ENCODE measurements around the gene TGM2.

DNA sequence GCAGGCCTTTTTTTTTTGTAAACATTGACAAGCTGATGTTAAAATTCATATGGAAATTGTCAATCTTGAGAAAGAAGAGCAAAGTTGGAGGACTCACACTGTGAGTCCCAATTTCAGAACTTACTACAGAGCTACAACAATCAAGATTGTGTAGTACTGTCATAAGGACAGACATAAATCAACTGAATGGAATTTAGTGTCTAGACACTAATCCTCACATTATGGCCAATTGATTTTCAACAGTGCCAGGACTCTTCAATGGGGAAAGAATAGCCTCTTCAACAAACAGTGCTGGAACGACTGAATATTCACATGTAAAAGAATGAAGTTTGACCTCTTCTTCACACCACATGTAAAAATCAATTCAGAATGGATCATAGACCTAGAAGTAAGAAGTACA is 60.8 kb downstream of the TGM2 start:
- TF ChIP-seq POLR2AphosphoS5 (IDR thresholded peaks at IDR 0.05; ENCODE audit: insufficient read depth in 1 of 2, low read depth in 1 of 2) (no peak), POLR2A (IDR thresholded peaks at IDR 0.05) (no peak)
- TF ChIP-seq, protein P1, sequence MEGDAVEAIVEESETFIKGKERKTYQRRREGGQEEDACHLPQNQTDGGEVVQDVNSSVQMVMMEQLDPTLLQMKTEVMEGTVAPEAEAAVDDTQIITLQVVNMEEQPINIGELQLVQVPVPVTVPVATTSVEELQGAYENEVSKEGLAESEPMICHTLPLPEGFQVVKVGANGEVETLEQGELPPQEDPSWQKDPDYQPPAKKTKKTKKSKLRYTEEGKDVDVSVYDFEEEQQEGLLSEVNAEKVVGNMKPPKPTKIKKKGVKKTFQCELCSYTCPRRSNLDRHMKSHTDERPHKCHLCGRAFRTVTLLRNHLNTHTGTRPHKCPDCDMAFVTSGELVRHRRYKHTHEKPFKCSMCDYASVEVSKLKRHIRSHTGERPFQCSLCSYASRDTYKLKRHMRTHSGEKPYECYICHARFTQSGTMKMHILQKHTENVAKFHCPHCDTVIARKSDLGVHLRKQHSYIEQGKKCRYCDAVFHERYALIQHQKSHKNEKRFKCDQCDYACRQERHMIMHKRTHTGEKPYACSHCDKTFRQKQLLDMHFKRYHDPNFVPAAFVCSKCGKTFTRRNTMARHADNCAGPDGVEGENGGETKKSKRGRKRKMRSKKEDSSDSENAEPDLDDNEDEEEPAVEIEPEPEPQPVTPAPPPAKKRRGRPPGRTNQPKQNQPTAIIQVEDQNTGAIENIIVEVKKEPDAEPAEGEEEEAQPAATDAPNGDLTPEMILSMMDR (IDR thresholded peaks at IDR 0.05): no peak
